Upper lobe of right lung (tissue), 1 donor: ENCODE measurements around the gene S100A7A. TPM values are rescaled to one million over a fixed set of nuclear protein-coding genes. Genes with fewer than 3 reads are reported as not detected.
"Not testable (repeated sequence)": the region's sequence is repeated elsewhere in the genome, so short reads cannot be mapped to it uniquely, and the experiment has no call there.

Experiments
- ATAC-seq: fragments of 200-7000 bp; cut with Tn5 transposase; one replicate; pipeline ENCODE4 v1.9.1; 2020; ENCODE audit warnings: mild to moderate bottlenecking, moderate library complexity
- DNase-seq: peaks from one replicate; pipeline ENCODE4 v3.0.0-alpha.2; 2020
- H3K27ac ChIP-seq: fragments of 200-600 bp; one replicate; pipeline ENCODE4 v1.8.0; 2022
- H3K27me3 ChIP-seq: fragments of 200-600 bp; one replicate; pipeline ENCODE4 v1.8.0; 2022; ENCODE audit warnings: mild to moderate bottlenecking
- H3K36me3 ChIP-seq: fragments of 200-600 bp; one replicate; pipeline ENCODE4 v1.8.0; 2022
- H3K4me1 ChIP-seq: fragments of 200-600 bp; one replicate; pipeline ENCODE4 v1.8.0; 2022
- H3K4me3 ChIP-seq: fragments of 200-600 bp; one replicate; pipeline ENCODE4 v1.8.0; 2022; ENCODE audit warnings: mild to moderate bottlenecking
- H3K9me3 ChIP-seq: fragments of 200-600 bp; one replicate; pipeline ENCODE4 v1.8.0; 2022
- intact Hi-C: fragments of 100-400 bp; cut with DNase I; formaldehyde crosslinking; loops from one replicate; pipeline ENCODE4 v1.11.0; 2022
- total RNA-seq: library from RNA; stranded (reverse); fragmentation: NEBNext Ultra II Directional; extraction: Animal tissue kit (Norgen Biotek cat#: 25700); gene quantifications from one replicate; pipeline ENCODE4 v1.2.1, GENCODE V29; 2021
- TF ChIP-seq, protein P1 (sequence below): fragments of 200-600 bp; IDR thresholded peaks from one replicate; pipeline ENCODE4 v1.8.0; 2022; ENCODE audit warnings: antibody characterized with exemption
- donor health status: DM: no; HTN: yes; CAD: no; lungs with severe emphysema.

Gene S100A7A
- total RNA-seq, 1 donor from 2014 or later = not detected

DNA sequence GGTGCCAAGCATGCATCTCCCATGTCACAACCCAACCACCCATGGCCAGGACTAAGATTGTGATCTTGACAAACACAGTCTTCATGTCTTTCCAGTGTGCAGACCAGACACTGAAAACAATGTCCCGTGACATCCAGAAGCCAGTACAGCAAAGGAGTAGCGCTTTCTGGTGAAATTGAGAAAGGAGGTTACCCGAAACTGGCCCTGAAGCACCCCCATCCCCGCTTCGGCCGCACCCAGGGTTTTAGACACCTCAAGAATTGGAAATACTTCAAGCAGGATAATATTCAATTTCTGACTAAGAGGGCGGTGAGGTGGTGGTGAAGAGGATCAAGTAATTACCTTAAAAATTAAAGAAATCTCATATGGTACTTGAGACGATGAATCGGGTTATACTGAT is 14.9 kb upstream of the S100A7A start:
- Histone ChIP-seq H3K27ac (no peak overlapping the region), H3K27me3 (no peaks in the 10 kb centered on the region), H3K9me3 (no peaks in the 10 kb centered on the region), H3K4me3 (no peak overlapping the region), H3K4me1 (no peaks in the 10 kb centered on the region), H3K36me3 (no peaks in the 10 kb centered on the region)
- ATAC-seq (no peak), DNase-seq (no peak)
- intact Hi-C loops = no loop called here
- TF ChIP-seq, protein P1, sequence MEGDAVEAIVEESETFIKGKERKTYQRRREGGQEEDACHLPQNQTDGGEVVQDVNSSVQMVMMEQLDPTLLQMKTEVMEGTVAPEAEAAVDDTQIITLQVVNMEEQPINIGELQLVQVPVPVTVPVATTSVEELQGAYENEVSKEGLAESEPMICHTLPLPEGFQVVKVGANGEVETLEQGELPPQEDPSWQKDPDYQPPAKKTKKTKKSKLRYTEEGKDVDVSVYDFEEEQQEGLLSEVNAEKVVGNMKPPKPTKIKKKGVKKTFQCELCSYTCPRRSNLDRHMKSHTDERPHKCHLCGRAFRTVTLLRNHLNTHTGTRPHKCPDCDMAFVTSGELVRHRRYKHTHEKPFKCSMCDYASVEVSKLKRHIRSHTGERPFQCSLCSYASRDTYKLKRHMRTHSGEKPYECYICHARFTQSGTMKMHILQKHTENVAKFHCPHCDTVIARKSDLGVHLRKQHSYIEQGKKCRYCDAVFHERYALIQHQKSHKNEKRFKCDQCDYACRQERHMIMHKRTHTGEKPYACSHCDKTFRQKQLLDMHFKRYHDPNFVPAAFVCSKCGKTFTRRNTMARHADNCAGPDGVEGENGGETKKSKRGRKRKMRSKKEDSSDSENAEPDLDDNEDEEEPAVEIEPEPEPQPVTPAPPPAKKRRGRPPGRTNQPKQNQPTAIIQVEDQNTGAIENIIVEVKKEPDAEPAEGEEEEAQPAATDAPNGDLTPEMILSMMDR = no peak

DNA sequence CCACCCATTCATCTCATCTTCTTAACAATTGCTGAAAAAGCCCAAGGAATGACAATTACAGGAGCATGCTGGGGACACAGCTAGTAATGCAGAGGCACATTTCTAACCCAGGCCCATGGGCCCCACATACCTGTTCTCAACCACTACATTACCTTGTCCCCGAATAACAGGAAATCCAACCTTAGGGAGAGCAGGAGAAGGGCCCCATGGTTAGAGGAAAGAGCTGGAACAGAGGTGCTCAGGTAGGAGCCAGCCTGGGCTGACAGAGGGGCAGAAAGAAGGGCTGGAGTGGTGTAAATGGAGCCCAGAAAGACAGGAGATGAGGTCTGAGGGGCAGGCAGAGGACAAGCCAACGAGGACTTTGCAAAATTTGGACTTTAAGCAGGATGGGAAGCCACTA is 14.1 kb upstream of the S100A7A start:
- no peak overlapping the region for H3K27ac ChIP-seq
- H3K4me3 ChIP-seq = no peak overlapping the region
- no peaks in the 10 kb centered on the region for H3K36me3 ChIP-seq
- no peaks in the 10 kb centered on the region for H3K9me3 ChIP-seq
- TF ChIP-seq, protein P1 = no peak
- no peak for DNase-seq
- H3K4me1 ChIP-seq = no peaks in the 10 kb centered on the region
- peaks cover 3% of the 10 kb centered on the region for H3K27me3 ChIP-seq
- intact Hi-C loops = no loop called here
- no peak for ATAC-seq

DNA sequence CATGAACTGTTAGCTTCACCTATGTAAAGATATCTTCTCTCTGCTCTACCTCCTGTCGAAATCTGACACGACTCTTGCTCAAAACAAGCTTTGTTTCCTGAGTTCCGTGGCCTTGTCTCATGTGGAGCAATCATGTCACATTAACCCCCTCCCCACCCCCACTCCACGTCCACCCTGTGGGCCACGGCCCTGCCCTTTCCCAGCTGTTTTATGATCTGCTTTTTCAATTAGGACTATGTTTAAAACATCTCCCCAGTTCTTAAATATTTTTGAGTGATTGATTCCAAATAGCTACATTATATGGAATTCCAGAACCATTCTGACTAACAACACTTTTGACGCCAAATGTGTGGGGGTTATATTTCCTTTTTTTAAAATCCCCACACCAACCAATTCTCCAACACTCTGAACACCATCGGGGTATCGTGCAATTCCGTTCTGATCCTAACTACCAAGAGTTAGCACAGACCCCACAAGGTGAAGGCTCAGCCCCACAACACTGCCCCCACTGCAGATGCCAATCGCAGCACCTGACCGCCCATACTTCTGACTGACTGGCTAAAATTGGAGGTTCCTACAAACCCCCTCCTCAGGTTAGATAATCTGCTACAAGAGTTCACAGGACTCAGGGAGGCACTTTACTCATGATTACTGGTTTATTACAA is 12.8 kb upstream of the S100A7A start:
- no peak for ATAC-seq
- TF ChIP-seq, protein P1 = no peak
- Histone ChIP-seq H3K36me3 (no peaks in the 10 kb centered on the region), H3K9me3 (no peaks in the 10 kb centered on the region), H3K4me1 (no peaks in the 10 kb centered on the region), H3K4me3 (no peak overlapping the region), H3K27me3 (peaks cover 5% of the 10 kb centered on the region), H3K27ac (no peak overlapping the region)
- no peak for DNase-seq
- intact Hi-C loops = no loop called here

DNA sequence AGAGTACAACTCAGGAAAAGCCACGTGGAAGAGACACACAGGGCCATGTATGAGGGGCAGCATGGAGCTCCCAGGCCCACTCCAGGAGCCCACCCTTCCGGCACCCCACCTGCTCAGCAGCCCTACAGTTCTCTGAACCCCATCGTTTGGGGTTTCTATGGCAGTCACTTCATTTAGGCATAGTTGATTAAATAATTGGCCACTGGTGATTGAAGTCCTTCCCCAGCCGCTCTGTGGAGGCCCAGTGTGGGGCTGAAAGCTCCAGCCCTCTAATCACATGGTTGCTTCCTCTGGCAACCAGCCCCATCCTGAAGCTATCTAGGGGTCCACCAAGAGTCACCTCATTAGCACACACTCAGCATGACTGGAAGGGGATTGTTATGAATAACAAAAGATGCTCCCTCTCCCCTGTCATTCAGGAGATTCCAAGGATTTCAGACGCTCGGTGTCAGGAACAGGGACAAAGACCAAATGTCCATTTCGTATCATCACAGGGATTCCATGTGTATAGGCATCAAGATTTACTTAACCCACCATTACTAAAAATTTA is 12.2 kb upstream of the S100A7A start:
- TF ChIP-seq, protein P1 = no peak
- DNase-seq = no peak
- H3K36me3 ChIP-seq = no peaks in the 10 kb centered on the region
- no peaks in the 10 kb centered on the region for H3K4me1 ChIP-seq
- intact Hi-C loops = no loop called here
- no peak overlapping the region for H3K27ac ChIP-seq
- H3K4me3 ChIP-seq = no peak overlapping the region
- no peaks in the 10 kb centered on the region for H3K9me3 ChIP-seq
- peaks cover 5% of the 10 kb centered on the region for H3K27me3 ChIP-seq
- no peak for ATAC-seq

DNA sequence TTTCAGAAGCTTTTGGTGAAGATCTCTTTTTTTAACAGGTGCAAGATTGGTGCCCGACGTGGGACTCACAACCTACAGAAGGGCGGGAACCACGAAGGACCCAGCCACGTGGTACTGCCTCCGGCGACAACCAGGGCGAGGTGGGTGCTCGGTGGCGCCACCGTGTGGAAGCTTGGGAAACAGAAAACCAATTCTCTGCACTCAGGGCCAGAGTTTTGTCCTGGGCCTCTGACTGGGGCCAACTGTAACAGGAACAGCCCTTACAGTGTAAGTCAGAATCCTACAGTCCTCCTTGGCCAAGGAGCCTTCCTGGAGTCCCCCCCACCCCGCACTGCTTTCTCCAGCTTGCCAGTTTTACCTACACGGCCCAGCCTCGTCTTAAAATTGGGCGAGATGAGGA is 11.6 kb upstream of the S100A7A start:
- H3K9me3 ChIP-seq = no peaks in the 10 kb centered on the region
- TF ChIP-seq, protein P1 = peak; percentile 62
- H3K27ac ChIP-seq = no peak overlapping the region
- peak; percentile 95 for ATAC-seq
- no peak overlapping the region for H3K4me3 ChIP-seq
- intact Hi-C loops = no loop called here
- H3K27me3 ChIP-seq = peaks cover 5% of the 10 kb centered on the region
- DNase-seq = peak; percentile 86
- H3K36me3 ChIP-seq = no peaks in the 10 kb centered on the region
- H3K4me1 ChIP-seq = no peaks in the 10 kb centered on the region

DNA sequence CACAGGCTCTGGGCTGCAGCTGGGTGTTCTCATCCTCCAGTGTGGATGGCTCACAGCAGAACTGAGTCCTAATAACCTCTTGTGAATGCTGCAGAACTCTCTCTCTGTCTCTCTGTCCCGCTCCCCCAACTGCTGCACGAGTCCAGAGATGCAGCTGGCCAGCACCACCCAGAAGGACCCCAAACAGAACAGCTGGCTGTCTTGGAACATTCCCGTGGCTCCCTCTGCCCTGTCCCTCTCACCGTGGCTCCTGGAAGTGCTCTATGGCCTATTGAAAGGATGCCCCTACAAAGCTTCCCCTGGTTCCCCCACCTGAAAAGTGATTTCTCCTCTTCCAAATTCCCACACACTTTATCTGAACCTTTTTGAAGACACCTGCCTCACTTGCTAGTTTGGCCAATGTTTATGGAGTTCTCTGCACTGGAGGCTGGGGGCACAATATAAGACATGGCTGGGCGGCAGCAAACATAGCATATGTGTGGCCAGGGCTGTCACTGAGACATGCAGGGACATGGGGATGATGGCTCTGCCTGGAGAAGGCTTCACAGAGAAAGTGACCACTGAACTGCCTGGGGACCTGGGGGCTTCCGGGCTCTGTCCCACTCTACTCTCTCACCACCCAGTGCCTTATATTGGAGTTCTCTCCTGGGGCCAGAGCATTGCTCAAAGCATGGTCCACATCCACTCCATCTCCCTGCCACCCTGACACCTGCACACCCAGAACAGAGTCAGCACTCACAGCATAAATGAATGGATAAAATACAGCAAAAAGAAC is 10.3 kb upstream of the S100A7A start:
- H3K27ac ChIP-seq, intact Hi-C loops, H3K36me3 ChIP-seq, ATAC-seq, H3K27me3 ChIP-seq, H3K9me3 ChIP-seq, H3K4me1 ChIP-seq, DNase-seq, H3K4me3 ChIP-seq: not testable (repeated sequence)

DNA sequence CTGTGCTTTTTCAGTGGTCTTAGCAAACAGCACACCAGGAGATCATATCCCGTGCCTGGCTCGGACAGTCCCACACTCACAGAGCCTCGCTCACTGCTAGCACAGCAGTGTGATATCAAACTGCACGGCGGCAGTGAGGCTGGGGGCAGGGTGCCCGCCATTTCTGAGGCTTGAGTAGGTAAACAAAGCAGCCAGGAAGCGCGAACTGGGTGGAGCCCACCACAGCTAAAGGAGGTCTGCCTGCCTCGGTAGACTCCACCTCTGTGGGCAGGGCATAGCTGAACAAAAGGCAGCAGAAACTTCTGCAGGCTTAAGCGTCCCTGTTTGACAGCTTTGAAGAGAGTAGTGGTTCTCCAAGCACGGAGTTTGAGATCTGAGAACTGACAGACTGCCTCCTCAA is 9.0 kb upstream of the S100A7A start:
- ATAC-seq, H3K27me3 ChIP-seq, DNase-seq, H3K36me3 ChIP-seq, H3K27ac ChIP-seq, H3K4me1 ChIP-seq, intact Hi-C loops, H3K4me3 ChIP-seq, H3K9me3 ChIP-seq: not testable (repeated sequence)

DNA sequence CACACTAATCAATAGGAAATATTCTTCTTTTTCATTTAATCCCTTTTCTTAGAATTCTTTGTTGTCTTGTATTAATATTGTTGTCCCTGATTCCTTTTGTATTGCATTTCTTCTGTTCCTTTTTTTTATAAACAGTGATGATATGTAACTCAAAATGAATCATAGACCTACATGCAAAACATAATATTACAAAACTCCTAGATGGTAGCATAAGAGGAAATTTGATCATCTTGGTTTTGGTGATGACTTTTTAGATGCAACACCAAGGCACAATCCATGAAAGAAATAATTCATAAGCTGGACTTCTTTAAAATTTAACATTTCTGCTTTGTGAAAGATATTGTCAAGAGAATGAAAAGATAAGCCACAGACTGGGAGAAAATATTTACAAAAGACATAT is 2.4 kb upstream of the S100A7A start:
- H3K27me3 ChIP-seq, H3K4me1 ChIP-seq, ATAC-seq, intact Hi-C loops, H3K36me3 ChIP-seq, H3K4me3 ChIP-seq, H3K9me3 ChIP-seq, H3K27ac ChIP-seq, DNase-seq: not testable (repeated sequence)
